HG02970 (cell line): ENCODE results near the gene CCDC17.

Source experiments
- ATAC-seq: cut with Tn5 transposase; IDR thresholded peaks from one replicate; pipeline ENCODE4 v1.9.1; 2021; ENCODE audit warnings: mild to moderate bottlenecking, moderate library complexity, moderate number of reproducible peaks; ENCODE audit not compliant: unreplicated experiment, low FRiP score

CCDC17 gene

GRCh38 chr1:45623972-45624371 is at the start of gene CCDC17:
Gene CCDC17, minus strand, starts transcription at chr1:45624054. Its CDS starts 145 bp downstream, at chr1:45623909.
- ATAC-seq: no peak

GRCh38 chr1:45669859-45670655 is 46.2 kb upstream of the CCDC17 start:
- no peak for ATAC-seq

GRCh38 chr1:45669379-45669778 is 45.5 kb upstream of the CCDC17 start:
- ATAC-seq: no peak

GRCh38 chr1:45668526-45668925 is 44.7 kb upstream of the CCDC17 start:
- no peak for ATAC-seq

GRCh38 chr1:45667321-45668111 is 43.7 kb upstream of the CCDC17 start:
- ATAC-seq: no peak

- no peak for ATAC-seq
These were observed 43.0 kb upstream of the CCDC17 start for GRCh38 chr1:45666836-45667235.

- ATAC-seq: no peak
These were observed 36.5 kb upstream of the CCDC17 start for GRCh38 chr1:45660336-45660735.

- ATAC-seq: no peak
These were observed 35.4 kb upstream of the CCDC17 start for GRCh38 chr1:45659222-45659621.

GRCh38 chr1:45658171-45658570 is 34.3 kb upstream of the CCDC17 start:
- ATAC-seq: no peak

GRCh38 chr1:45656573-45657226 is 32.8 kb upstream of the CCDC17 start:
- no peak for ATAC-seq

- no peak for ATAC-seq
These were observed 30.9 kb upstream of the CCDC17 start for GRCh38 chr1:45654540-45655280.

- ATAC-seq: no peak
These were observed 23.6 kb upstream of the CCDC17 start for GRCh38 chr1:45647248-45648021.

- ATAC-seq: no peak
These were observed 20.8 kb upstream of the CCDC17 start for GRCh38 chr1:45644661-45645060.

- ATAC-seq: no peak
These were observed 20.1 kb upstream of the CCDC17 start for GRCh38 chr1:45643978-45644377.

GRCh38 chr1:45643321-45643720 is 19.5 kb upstream of the CCDC17 start:
- ATAC-seq: no peak

GRCh38 chr1:45640293-45640692 is 16.4 kb upstream of the CCDC17 start:
- no peak for ATAC-seq

- no peak for ATAC-seq
These were observed 11.4 kb upstream of the CCDC17 start for GRCh38 chr1:45635211-45635610.

- ATAC-seq: no peak
These were observed 6.6 kb upstream of the CCDC17 start for GRCh38 chr1:45630429-45630828.

- ATAC-seq: no peak
These were observed 5.2 kb upstream of the CCDC17 start for GRCh38 chr1:45629035-45629434.
